HG02884 (cell line): Measurements from ENCODE around the gene SPOCK3.
"Not testable (repeated sequence)": the region's sequence is repeated elsewhere in the genome, so short reads cannot be mapped to it uniquely, and the experiment has no call there.

Source experiments
- ATAC-seq: cut with Tn5 transposase; IDR thresholded peaks from one replicate; pipeline ENCODE4 v1.9.1; 2021; ENCODE audit warnings: mild to moderate bottlenecking, moderate library complexity; ENCODE audit not compliant: unreplicated experiment

Gene SPOCK3

GRCh38 chr4:166827629-166828028 lies 406.7 kb downstream of the SPOCK3 start:
- no peak for ATAC-seq

- ATAC-seq = no peak
Measured at GRCh38 chr4:166827167-166827566, 407.1 kb downstream of the SPOCK3 start.

DNA sequence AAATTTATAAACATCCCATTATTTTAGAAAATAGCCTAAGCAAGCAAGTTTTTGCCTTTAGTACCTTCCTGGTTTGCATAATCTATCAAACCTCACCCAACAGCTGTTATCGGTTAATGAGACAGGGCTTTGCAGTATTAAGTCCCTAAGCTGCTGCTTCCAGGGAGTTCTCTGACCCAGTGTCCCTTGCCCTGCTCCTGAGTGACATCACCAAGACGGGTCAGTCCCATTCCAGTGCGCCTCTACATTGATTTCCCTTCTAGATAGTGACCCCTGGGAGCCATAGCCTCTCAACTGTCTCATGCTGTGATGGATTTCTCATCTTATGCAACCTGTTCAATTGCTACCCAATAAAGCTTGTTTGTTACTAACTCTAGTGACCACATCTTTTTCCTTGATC lies 410.4 kb downstream of the SPOCK3 start:
- no peak for ATAC-seq

DNA sequence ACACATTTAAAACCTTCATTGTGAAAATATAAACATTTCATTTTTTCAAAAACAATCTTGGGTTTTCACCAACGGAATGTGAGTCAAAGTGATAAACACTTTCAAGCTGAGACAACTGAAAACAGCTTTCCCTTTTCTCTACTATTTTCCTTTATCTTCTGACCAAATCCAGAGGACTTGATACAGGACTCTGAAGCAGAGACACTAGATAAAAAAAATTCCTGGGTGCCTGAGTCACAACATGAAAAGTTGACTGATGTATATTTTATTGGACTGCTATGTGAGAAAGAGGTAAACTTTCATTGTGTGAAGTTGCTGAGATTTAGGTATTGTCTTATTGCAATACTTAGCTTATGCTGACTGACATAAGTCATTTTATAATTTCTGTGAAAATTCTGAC lies 411.2 kb downstream of the SPOCK3 start:
- no peak for ATAC-seq

- ATAC-seq = no peak
Measured at GRCh38 chr4:166822386-166822785, 411.9 kb downstream of the SPOCK3 start.

DNA sequence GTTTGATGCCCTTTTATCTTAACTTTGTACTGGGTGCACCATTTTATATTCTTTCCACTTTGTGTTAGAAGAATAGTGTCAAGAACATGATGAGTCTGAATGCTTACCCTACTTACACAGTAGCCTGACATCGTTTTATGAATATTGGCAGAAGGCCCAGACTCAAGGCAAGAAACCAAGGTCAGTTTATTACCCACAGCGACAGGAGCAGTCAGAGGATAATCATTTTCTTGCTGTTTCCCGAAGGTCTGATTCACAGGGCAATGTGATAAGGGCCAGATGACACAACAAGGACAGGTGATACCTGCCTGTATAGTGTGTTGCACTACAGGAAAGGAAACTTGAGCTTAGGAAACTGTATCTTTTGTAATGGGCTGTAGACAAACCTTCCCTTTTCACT lies 417.4 kb downstream of the SPOCK3 start:
- no peak for ATAC-seq

DNA sequence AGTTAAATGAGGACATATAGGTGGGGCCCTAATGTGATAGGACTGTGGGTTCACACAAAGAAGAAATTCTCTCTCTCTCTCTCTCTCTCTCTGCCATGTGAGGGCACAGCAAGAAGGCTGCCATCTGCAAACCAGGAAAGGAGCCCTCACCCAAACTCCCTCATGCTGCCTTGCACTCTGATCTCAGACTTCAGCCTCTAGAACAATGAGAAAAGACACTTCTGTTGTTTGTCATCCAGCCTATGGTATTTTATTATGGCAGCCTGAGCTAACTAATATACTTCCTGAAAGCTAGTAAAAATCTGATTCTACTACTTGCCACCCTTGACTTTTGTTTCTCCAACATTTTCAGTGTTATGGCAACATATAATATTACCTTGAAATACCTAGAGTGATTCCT lies 425.9 kb downstream of the SPOCK3 start:
- ATAC-seq = no peak

- ATAC-seq = no peak
Measured at GRCh38 chr4:166802346-166802745, 431.9 kb downstream of the SPOCK3 start.

GRCh38 chr4:166798126-166798525 lies 436.2 kb downstream of the SPOCK3 start:
- no peak for ATAC-seq

- no peak for ATAC-seq
Measured at GRCh38 chr4:166777760-166778159, 456.5 kb downstream of the SPOCK3 start.

DNA sequence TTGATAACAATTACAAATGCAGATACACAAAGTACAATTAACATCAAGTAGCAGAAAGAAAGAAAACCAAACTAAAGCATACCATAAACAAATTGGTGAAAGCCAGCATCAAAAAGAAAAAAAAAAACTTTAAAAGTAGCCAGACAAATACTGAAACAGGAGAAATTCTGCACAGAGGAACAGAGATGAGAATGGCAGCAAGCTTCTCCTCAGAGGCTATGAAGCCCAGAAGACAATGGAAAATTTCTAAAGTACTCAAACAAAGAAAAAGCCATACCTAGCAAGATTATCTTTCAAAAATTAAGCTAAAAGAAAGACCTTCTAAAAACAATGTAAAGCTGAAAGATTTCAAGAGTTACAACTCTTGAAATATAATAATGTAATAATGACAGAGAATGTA lies 471.3 kb downstream of the SPOCK3 start:
- ATAC-seq = no peak

GRCh38 chr4:166741742-166742141 lies 492.6 kb downstream of the SPOCK3 start:
- ATAC-seq = no peak

DNA sequence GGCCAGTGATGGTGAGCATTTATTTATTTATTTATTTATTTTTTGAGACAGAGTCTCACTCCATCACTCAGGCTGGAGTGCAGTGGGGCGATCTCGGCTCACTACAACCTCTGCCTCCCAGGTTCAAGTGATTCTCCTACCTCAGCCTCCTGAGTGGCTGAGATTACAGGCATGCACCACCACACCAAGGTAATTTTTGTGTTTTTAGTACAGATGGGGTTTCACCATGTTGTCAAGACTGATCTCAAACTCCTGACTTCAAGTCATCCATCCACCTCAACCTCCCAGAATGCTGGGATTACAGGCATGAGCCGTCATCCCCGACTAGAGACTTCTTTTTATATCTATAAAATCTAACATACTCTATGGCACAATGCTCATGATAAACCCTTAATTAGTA lies 495.1 kb downstream of the SPOCK3 start:
- not testable (repeated sequence) for ATAC-seq

- no peak for ATAC-seq
Measured at GRCh38 chr4:166737430-166737829, 496.9 kb downstream of the SPOCK3 start.

GRCh38 chr4:166735553-166735952 lies 498.7 kb downstream of the SPOCK3 start:
- no peak for ATAC-seq

DNA sequence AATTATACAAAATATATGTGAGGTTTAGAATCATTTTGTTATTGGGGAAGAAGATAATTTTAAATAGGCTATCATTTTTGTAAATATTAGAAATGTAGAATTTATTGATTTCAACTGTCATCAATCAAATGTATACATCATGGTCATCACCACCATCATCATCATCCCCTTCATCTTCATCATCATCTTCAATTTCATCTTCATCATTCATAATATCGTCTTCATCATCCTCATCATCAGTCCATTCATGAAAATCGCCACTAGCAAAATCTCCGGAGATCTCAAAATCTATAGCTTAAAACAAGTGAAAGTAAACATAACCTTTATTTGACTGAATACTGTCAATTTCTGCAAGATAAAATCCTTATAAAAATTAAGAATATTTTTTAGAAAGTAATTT lies 499.5 kb downstream of the SPOCK3 start:
- ATAC-seq = no peak

DNA sequence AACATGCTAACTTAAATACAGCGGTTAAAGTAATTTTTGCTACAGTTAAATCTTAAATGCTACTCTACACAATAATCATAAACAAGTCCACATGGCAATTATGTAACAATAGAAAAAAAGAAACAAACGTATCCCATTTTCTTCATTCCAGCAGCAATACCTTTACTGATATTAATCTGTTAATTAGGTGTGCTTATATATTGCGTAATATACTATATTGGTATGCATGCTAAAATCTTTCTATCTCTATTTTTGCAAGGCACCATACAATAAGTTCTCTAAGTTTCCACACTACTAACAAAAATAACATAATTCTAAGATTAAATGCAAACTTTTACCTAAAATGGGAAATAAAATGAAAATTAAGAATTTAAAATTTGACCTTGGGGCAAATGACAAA lies 500.6 kb downstream of the SPOCK3 start:
- no peak for ATAC-seq

GRCh38 chr4:166726832-166727231 lies 507.5 kb downstream of the SPOCK3 start:
- ATAC-seq = no peak

GRCh38 chr4:166724369-166724768 lies 509.9 kb downstream of the SPOCK3 start:
- no peak for ATAC-seq

DNA sequence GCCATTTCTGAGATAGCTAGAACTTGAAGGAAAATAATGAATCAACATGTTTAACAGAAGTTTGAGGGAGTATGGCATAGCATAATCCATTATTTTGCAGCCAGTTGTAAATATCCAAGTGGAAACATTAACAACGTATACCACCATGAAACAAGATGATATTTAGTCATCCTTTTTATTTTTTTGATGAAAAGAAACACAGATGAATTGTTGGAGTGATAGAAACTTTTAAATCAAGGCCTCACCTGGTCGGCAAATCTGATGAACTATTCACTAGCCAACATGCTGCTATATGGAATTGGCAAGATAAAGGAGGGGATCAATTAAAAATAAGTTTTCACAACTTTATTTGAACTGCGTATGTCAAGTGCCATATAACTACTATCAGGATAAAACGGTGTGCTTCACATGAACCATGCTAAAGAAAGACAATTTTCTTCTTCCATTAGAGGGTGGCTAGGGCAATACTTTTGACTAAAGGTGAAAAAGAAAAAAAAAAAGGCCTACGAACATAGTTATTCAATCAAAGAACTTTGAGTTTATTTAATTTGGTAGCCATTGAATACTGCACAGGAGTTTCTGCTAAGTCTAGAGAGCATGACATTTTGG lies 510.7 kb downstream of the SPOCK3 start:
- ATAC-seq = no peak

DNA sequence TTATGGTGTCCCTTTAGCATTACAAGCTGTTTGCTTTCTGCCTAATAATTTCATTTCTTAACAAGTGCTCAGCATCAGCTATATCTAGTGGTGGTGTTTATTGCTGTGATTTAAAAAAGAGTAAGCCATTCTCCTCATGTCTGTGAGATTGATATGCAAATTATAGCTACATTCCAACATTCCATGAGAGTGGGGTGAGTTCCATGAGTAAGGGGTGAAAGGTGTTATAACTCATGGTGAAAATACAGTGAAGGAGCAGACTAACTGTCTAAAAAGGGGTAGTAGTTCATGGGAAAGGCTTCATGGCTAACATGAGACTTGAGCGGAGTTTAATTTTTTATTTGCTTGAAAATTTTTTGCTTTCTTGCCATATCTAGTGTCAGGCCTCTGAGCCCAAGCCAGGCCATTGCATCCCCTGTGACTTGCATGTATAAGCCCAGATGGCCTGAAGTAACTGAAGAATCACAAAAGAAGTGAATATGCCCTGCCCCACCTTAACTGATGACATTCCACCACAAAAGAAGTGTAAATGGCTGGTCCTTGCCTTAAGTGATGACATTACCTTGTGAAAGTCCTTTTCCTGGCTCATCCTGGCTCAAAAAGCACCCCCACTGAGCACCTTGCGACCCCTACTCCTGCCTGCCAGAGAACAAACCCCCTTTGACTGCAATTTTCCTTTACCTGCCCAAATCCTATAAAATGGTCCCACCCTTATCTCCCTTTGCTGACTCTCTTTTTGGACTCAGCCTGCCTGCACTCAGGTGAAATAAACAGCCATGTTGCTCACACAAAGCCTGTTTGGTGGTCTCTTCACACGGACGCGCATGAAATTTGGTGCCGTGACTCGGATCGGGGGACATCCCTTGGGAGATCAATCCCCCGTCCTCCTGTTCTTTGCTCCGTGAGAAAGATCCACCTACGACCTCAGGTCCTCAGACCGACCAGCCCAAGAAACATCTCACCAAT lies 518.3 kb downstream of the SPOCK3 start:
- ATAC-seq = not testable (repeated sequence)

- no peak for ATAC-seq
Measured at GRCh38 chr4:166700592-166700991, 533.7 kb downstream of the SPOCK3 start.
